PFSK-1 (cell line): ENCODE results near the gene INPP5A.

Experiments used
- POLR2AphosphoS5 ChIP-seq: IDR thresholded peaks from 2 replicates; pipeline ENCODE4 v1.6.1; 2012; ENCODE audit warnings: low read depth, mild to moderate bottlenecking, control low read depth, low read length, moderate library complexity
- SIN3A ChIP-seq: IDR thresholded peaks from 2 replicates; pipeline ENCODE4 v1.6.1; 2012; ENCODE audit warnings: mild to moderate bottlenecking, low read length, moderate library complexity, borderline replicate concordance; ENCODE audit not compliant: insufficient read depth
- TAF1 ChIP-seq: IDR thresholded peaks from 2 replicates; pipeline ENCODE4 v1.6.1; 2012; ENCODE audit warnings: low read length, control low read depth, borderline replicate concordance; ENCODE audit not compliant: insufficient read depth
- TF ChIP-seq, protein P1 (sequence below), 2 experiments: IDR thresholded peaks; 2 replicates each; pipeline versions ENCODE4 v1.6.1 to v1.8.0; 2011 to 2012; ENCODE audit warnings: low read depth in 2 of 2, low read length in 2 of 2, control low read depth in 1 of 2, inconsistent platforms in 1 of 2, mild to moderate bottlenecking in 1 of 2, moderate library complexity in 1 of 2; ENCODE audit not compliant: insufficient read depth in 1 of 2

DNA sequence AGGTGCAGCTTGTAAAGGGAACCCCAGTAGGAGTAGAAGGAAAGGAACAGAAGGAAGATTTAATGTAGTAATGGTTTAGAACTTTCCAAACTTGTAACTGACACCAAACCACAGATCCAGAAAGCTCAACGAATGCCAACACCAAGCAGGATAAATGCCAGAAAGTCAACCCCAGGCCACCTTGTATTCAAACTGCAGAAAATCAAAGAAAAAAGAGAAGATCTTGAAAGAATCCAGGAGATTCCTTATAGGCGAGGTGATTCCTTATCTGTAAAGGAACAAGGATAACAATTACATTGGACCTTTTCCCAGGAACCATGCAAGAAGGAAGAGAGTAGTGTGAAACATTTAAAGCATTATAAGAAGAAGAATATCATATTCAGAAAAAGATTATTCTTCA lies 154.7 kb downstream of the INPP5A start:
- TF ChIP-seq, protein P1, sequence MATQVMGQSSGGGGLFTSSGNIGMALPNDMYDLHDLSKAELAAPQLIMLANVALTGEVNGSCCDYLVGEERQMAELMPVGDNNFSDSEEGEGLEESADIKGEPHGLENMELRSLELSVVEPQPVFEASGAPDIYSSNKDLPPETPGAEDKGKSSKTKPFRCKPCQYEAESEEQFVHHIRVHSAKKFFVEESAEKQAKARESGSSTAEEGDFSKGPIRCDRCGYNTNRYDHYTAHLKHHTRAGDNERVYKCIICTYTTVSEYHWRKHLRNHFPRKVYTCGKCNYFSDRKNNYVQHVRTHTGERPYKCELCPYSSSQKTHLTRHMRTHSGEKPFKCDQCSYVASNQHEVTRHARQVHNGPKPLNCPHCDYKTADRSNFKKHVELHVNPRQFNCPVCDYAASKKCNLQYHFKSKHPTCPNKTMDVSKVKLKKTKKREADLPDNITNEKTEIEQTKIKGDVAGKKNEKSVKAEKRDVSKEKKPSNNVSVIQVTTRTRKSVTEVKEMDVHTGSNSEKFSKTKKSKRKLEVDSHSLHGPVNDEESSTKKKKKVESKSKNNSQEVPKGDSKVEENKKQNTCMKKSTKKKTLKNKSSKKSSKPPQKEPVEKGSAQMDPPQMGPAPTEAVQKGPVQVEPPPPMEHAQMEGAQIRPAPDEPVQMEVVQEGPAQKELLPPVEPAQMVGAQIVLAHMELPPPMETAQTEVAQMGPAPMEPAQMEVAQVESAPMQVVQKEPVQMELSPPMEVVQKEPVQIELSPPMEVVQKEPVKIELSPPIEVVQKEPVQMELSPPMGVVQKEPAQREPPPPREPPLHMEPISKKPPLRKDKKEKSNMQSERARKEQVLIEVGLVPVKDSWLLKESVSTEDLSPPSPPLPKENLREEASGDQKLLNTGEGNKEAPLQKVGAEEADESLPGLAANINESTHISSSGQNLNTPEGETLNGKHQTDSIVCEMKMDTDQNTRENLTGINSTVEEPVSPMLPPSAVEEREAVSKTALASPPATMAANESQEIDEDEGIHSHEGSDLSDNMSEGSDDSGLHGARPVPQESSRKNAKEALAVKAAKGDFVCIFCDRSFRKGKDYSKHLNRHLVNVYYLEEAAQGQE (IDR thresholded peaks at IDR 0.05; ENCODE audit: insufficient read depth in 1 of 2, low read depth in 2 of 2, low read length in 2 of 2) = no peak
- TF ChIP-seq TAF1 (no peak), POLR2AphosphoS5 (no peak), SIN3A (no peak)
